ENCODE results near the gene SMARCD3. TPM values are rescaled to one million over a fixed set of nuclear protein-coding genes. Genes with fewer than 3 reads are reported as not detected.

Gene SMARCD3
- total and polyA plus RNA-seq, 2 of the 8 experiments (the other 6 are each of a cell fraction or from before 2014, with no cell fraction given) = 3.0 to 5.6 TPM

DNA sequence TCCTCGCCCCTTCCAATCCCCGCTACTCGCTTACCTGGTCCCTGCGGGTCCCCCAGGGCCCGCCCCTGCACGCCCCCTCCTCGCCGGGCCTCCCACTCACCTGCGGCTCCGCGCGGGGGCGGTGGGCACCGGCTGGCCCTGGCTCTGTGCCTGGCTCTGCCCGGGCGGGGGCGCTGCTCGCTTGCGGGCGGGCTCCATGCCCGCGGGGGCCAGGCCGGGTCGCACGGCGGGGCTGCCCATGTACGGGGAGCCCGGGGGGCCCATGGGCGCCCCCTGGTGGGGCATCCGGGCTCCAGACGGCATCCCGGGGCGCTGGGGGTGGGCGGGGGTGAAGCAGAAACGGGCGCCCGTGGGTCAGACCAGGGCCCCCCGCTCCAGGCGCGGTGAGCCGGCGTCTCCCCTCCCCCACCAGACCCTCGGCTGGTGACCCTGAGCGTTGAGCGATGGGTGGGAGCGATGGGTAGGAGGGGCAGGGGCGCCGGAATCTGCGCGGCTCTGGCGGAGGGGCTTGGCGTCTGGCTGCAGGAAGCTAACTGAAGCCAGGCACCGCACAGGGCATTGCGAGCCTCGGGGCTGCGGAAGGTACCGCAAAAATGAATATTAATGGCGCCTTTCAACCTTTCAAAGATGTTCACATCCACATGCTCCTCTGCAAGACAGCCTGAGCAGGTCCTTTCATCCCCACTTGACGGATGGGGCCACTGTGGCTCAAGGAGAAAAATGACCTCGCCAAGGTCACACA is 3.0 kb downstream of the SMARCD3 start (continued):
- TF ChIP-seq, protein P1, sequence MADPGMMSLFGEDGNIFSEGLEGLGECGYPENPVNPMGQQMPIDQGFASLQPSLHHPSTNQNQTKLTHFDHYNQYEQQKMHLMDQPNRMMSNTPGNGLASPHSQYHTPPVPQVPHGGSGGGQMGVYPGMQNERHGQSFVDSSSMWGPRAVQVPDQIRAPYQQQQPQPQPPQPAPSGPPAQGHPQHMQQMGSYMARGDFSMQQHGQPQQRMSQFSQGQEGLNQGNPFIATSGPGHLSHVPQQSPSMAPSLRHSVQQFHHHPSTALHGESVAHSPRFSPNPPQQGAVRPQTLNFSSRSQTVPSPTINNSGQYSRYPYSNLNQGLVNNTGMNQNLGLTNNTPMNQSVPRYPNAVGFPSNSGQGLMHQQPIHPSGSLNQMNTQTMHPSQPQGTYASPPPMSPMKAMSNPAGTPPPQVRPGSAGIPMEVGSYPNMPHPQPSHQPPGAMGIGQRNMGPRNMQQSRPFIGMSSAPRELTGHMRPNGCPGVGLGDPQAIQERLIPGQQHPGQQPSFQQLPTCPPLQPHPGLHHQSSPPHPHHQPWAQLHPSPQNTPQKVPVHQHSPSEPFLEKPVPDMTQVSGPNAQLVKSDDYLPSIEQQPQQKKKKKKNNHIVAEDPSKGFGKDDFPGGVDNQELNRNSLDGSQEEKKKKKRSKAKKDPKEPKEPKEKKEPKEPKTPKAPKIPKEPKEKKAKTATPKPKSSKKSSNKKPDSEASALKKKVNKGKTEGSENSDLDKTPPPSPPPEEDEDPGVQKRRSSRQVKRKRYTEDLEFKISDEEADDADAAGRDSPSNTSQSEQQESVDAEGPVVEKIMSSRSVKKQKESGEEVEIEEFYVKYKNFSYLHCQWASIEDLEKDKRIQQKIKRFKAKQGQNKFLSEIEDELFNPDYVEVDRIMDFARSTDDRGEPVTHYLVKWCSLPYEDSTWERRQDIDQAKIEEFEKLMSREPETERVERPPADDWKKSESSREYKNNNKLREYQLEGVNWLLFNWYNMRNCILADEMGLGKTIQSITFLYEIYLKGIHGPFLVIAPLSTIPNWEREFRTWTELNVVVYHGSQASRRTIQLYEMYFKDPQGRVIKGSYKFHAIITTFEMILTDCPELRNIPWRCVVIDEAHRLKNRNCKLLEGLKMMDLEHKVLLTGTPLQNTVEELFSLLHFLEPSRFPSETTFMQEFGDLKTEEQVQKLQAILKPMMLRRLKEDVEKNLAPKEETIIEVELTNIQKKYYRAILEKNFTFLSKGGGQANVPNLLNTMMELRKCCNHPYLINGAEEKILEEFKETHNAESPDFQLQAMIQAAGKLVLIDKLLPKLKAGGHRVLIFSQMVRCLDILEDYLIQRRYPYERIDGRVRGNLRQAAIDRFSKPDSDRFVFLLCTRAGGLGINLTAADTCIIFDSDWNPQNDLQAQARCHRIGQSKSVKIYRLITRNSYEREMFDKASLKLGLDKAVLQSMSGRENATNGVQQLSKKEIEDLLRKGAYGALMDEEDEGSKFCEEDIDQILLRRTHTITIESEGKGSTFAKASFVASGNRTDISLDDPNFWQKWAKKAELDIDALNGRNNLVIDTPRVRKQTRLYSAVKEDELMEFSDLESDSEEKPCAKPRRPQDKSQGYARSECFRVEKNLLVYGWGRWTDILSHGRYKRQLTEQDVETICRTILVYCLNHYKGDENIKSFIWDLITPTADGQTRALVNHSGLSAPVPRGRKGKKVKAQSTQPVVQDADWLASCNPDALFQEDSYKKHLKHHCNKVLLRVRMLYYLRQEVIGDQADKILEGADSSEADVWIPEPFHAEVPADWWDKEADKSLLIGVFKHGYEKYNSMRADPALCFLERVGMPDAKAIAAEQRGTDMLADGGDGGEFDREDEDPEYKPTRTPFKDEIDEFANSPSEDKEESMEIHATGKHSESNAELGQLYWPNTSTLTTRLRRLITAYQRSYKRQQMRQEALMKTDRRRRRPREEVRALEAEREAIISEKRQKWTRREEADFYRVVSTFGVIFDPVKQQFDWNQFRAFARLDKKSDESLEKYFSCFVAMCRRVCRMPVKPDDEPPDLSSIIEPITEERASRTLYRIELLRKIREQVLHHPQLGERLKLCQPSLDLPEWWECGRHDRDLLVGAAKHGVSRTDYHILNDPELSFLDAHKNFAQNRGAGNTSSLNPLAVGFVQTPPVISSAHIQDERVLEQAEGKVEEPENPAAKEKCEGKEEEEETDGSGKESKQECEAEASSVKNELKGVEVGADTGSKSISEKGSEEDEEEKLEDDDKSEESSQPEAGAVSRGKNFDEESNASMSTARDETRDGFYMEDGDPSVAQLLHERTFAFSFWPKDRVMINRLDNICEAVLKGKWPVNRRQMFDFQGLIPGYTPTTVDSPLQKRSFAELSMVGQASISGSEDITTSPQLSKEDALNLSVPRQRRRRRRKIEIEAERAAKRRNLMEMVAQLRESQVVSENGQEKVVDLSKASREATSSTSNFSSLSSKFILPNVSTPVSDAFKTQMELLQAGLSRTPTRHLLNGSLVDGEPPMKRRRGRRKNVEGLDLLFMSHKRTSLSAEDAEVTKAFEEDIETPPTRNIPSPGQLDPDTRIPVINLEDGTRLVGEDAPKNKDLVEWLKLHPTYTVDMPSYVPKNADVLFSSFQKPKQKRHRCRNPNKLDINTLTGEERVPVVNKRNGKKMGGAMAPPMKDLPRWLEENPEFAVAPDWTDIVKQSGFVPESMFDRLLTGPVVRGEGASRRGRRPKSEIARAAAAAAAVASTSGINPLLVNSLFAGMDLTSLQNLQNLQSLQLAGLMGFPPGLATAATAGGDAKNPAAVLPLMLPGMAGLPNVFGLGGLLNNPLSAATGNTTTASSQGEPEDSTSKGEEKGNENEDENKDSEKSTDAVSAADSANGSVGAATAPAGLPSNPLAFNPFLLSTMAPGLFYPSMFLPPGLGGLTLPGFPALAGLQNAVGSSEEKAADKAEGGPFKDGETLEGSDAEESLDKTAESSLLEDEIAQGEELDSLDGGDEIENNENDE (IDR thresholded peaks at IDR 0.05; ENCODE audit: insufficient replicate concordance, low read length) = no peak
- TF ChIP-seq CBX5 (IDR thresholded peaks at IDR 0.05; ENCODE audit: low read depth, low read length) (no peak), HDAC6 (IDR thresholded peaks at IDR 0.05; ENCODE audit: low read depth, low read length) (no peak), SIX5 (IDR thresholded peaks at IDR 0.05; ENCODE audit: low read depth, low read length) (no peak), SIRT6 (IDR thresholded peaks at IDR 0.05; ENCODE audit: low read length) (no peak), BACH1 (IDR thresholded peaks at IDR 0.05; ENCODE audit: low read length) (no peak), KDM4A (IDR thresholded peaks at IDR 0.05; ENCODE audit: low read depth, low read length, severe bottlenecking) (peak; percentile 77), SP2 (IDR thresholded peaks at IDR 0.05; ENCODE audit: low read length) (no peak), SRF (IDR thresholded peaks at IDR 0.05; ENCODE audit: low read depth, low read length) (0 out of 2 replicates have a peak, but pooled peaks have one; percentile 35), SIN3A (conservative IDR thresholded peaks at IDR 0.05 in 1 of 2, IDR thresholded peaks at IDR 0.05 in 1 of 2; ENCODE audit: low read depth in 1 of 2, low read length in 2 of 2) (no peak), TAF7 (optimal IDR thresholded peaks at IDR 0.05; ENCODE audit: borderline replicate concordance, low read depth, low read length) (peak; percentile 54)

Data from H1 (cell line).